AG09309 (cell line): ENCODE data around the gene EPS15.

ENCODE experiments used
- DNase-seq: peaks from one replicate; pipeline ENCODE4 v3.0.0-alpha.2; 2010; ENCODE audit warnings: low read depth
- H3K4me3 ChIP-seq: 2 replicates; pipeline ENCODE4 v1.5.1; 2011; ENCODE audit warnings: mild to moderate bottlenecking, low read depth, low read length, moderate library complexity; ENCODE audit not compliant: control insufficient read depth
- TF ChIP-seq, protein P1 (sequence below): IDR thresholded peaks from 2 replicates; pipeline ENCODE4 v1.5.1; 2011; ENCODE audit warnings: mild to moderate bottlenecking, low read depth, low read length, inconsistent platforms; ENCODE audit not compliant: insufficient read depth, control insufficient read depth; ENCODE audit errors: missing control alignments

EPS15 gene

DNA sequence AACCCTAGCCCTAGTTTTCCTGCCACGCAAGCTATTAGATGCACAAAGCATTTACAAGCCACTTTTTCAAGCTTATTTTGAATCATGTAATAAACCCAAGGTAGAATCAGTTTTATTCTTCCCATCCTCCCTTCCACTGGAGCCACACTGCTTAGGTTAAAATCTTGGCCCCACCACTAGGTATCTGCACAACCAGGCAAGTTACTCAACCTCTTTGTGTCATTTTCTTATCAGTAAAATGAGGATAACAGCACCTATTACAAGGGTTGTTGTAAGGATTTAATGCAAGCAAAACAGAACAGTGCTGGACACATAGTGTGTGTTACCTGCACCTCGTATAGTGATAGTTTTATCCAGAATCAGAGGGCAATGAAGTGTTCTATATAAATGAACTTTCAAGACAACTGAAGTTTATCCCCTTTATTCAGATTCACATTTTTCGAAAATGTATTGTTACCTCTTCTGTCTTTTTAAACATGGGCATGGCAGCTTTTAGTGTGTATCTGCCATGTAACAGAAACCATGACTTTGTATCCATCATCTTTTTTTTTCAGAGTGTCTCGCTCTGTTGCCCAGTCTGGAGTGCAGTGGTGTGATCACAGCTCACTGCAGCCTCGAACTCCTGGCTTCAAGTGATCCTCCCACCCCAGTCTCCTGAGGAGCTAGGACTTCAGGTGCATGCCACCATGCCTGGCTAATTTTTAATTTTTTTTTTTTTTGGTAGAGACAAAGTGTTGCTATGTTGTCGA, 171.5 kb downstream of the EPS15 start:
- no peak for DNase-seq
- H3K4me3 ChIP-seq: no peak overlapping the region
- TF ChIP-seq, protein P1, sequence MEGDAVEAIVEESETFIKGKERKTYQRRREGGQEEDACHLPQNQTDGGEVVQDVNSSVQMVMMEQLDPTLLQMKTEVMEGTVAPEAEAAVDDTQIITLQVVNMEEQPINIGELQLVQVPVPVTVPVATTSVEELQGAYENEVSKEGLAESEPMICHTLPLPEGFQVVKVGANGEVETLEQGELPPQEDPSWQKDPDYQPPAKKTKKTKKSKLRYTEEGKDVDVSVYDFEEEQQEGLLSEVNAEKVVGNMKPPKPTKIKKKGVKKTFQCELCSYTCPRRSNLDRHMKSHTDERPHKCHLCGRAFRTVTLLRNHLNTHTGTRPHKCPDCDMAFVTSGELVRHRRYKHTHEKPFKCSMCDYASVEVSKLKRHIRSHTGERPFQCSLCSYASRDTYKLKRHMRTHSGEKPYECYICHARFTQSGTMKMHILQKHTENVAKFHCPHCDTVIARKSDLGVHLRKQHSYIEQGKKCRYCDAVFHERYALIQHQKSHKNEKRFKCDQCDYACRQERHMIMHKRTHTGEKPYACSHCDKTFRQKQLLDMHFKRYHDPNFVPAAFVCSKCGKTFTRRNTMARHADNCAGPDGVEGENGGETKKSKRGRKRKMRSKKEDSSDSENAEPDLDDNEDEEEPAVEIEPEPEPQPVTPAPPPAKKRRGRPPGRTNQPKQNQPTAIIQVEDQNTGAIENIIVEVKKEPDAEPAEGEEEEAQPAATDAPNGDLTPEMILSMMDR: no peak

DNA sequence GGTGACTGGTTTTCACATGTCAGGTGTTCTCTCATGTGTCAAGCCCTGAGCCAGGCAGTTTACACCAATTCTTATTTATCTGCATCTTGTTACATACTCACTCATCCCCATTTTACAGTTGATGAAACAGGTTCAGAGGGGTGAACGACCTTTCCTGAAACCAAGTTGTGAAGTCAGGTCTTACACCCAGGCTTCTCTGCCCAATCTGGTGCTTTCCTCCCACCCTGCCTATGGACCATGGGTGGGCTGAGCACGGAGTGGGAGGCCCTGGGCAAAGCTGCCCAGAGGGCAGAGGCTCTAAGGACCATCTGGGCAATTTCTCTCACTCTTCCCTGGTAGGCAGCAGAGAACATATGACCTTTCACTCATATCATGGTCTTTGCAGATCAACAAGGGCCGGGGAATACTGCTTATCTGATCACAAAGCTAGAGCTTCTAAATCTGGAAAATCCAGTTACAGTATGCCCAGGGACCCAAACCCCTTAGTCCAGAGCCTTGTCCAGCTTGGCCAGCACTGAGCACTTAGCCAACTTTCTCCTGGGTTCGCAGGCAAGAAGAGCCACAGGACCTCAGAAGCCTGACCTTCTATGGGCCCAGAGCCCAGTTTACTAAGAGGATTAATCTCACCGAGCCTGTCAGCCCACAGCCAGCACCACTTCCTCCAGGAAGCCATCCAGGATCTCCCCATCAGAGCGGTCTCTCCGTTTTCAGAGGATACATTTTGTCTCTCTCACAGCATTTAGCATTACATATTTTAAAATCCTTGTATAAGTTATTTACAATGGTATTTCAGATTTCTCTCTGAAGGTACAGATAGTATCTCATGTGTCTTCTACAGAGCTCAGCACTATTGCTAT, 172.8 kb downstream of the EPS15 start:
- H3K4me3 ChIP-seq: no peak overlapping the region
- TF ChIP-seq, protein P1: no peak
- DNase-seq: no peak

DNA sequence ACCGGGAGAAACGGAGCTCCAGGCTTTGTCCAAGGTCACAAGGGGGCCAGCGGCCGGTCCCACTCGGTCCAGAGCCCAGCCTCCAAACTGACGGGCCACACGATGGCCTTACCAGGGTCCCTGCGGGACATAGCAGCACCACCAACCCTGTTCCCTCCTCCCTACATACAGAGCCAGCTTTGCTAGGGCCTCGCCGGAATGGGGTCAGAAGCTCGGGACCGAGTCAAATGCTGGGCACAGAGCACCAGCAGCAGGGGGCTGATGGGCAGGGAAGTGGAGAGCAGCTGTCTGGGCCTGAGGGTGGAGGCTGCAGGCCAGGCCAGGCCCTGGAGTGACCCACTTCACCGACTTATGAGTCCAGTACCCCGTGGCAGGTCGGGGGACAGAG, 173.8 kb downstream of the EPS15 start:
- no peak overlapping the region for H3K4me3 ChIP-seq

DNA sequence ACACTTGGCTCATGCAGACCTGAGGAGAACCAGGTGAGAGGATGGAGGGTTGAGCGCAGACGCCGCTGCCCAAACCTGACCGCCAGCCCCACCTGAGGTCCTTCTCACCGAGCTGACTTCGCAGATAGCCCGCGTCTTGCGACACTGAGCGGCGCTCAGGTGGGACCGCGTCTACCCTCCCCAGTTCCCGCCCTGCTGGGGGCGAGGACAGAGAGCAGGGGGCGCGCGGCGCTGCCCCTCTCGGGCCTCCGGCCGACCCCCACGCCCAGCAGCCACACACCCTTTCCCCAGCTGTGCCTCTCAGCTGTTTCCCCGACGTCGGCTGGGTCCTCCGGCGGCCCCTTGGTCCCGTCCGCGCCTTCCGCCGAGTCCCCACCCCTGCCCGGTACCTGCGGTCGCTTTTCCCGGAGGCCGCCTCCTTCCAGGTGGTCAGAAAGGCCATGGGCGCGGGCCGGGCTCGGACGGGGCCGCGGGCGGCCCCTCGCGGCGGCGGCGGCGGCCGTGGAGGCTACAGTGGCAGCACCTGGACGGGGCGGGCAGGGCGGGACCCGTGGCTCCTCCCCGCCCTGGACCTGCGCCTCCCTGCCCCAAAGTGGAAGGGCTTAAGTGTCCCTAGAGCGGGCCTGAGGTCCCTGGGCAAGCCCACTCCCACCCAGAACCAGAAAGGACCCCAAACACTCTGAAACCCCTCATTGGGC, 174.3 kb downstream of the EPS15 start:
- TF ChIP-seq, protein P1: no peak
- H3K4me3 ChIP-seq: no peak overlapping the region
- no peak for DNase-seq

More for the DNA sequence above, 173.8 kb downstream of the EPS15 start:
- DNase-seq: no peak
- TF ChIP-seq, protein P1: no peak

DNA sequence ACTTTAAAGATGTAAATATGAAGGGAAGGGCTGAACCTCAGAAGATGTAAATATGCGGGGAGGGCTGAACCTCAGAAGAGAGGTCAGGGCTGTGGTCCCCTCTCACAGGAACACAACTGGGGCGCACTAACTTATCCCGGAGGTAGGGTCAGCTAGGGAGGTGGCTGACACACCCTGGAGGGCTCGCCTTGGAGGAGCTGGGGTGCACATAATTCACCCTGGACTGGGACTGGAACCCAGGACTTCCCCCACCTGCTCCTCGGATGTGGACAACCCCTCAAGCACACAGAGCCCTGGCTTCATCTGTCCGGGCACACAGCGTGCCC, 174.8 kb downstream of the EPS15 start:
- DNase-seq: no peak
- TF ChIP-seq, protein P1: no peak
- H3K4me3 ChIP-seq: no peak overlapping the region

DNA sequence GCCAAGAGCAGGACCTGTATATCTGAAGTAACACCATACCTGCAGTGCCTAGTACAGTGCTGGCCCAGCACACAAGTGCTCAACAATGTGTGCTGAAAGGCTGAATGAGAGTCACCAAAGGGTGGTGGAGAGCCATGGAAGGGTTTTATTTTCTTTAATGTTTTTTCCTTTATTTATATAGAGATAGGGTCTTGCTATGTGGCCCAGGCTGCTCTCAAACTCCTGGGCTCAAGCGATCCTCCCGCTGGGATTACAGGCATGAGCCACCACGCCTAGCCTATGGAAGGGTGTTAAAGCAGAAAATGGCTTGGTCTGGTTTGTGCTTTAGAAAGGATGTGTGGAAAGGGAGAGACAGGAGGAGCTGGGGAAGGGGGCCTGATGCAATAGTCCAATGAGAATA, 175.4 kb downstream of the EPS15 start:
- TF ChIP-seq, protein P1: no peak
- no peak overlapping the region for H3K4me3 ChIP-seq
- DNase-seq: no peak
